ENCODE measurements around the gene RAP1A. TPM values are rescaled to one million over a fixed set of nuclear protein-coding genes. Genes with fewer than 3 reads are reported as not detected.

RAP1A gene
- total RNA-seq, 1 experiment from 2014 or later = 55.2 TPM

DNA sequence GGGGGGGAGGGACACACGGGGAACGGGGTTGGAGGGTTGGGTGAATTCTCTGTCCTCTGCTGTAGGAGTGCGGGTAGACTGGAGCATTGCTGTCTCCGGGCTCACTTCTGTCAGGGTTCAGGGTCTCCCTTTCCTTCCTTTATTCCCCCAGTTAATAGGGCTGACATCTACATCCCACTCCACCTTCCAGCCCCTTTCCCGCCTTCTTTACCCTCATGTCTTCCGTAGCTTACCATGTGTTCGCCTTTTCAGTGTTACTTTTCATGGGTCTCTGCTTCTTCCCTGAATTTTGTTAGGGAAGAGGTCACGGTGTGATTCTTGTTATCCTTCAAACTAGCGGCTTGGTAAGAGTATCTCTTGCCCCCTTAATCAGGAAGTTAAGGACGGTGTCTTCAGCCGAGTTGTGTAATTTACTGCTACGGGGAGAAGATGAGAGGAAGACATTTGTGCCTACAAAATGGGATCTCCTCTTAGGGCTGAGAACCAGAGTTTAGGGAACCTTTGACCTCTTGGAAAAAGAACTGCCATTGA is 917 bp downstream of the RAP1A start:
- TSS peak; percentile 66 for BruUV-seq (replicated peaks)
- H3K36me3 ChIP-seq (ENCODE audit: low read depth) = no peaks in the 10 kb centered on the region
- H3K27me3 ChIP-seq (ENCODE audit: insufficient read depth, low read depth) = no peaks in the 10 kb centered on the region
- no peaks in the 10 kb centered on the region for H3K9me2 ChIP-seq (ENCODE audit: insufficient read depth)
- 0 out of 2 replicates have a peak, but pooled peaks cover 8% of the 10 kb centered on the region for H3F3A ChIP-seq (ENCODE audit: insufficient read depth, low read depth)
- ChIA-PET POLR2A (ENCODE audit: unreplicated experiment) (interaction anchor here (1.0 kb wide), 1 partner anchor 28 kb away, joined by 11 read pairs; no protein-coding TSS in a partner anchor), CTCF (interaction anchor here (1.8 kb wide), 1 partner anchor 113 kb away, joined by 39 read pairs; no protein-coding TSS in a partner anchor)
- peak overlapping the region; percentile 94 for H3K4me2 ChIP-seq
- H2AFZ ChIP-seq = peak overlapping the region; percentile 76
- peak overlapping the region; percentile 69 for H3K4me3 ChIP-seq
- TF ChIP-seq, protein P1, sequence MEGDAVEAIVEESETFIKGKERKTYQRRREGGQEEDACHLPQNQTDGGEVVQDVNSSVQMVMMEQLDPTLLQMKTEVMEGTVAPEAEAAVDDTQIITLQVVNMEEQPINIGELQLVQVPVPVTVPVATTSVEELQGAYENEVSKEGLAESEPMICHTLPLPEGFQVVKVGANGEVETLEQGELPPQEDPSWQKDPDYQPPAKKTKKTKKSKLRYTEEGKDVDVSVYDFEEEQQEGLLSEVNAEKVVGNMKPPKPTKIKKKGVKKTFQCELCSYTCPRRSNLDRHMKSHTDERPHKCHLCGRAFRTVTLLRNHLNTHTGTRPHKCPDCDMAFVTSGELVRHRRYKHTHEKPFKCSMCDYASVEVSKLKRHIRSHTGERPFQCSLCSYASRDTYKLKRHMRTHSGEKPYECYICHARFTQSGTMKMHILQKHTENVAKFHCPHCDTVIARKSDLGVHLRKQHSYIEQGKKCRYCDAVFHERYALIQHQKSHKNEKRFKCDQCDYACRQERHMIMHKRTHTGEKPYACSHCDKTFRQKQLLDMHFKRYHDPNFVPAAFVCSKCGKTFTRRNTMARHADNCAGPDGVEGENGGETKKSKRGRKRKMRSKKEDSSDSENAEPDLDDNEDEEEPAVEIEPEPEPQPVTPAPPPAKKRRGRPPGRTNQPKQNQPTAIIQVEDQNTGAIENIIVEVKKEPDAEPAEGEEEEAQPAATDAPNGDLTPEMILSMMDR (conservative IDR thresholded peaks at IDR 0.05) = no peak
- no peak for TF ChIP-seq EZH2 (IDR thresholded peaks at IDR 0.05; ENCODE audit: low read depth)
- DNase-seq = peak in 1 of 2 experiments; percentile 3
- H3K27ac ChIP-seq = peak overlapping the region; percentile 19; the same call in 1 of the 2 replicates
- intact Hi-C loops (cut with micrococcal nuclease; ENCODE audit: unreplicated experiment) = loop anchor here (5.0 kb wide), 1 partner anchor 78 kb away; no protein-coding TSS in a partner anchor
- no peaks in the 10 kb centered on the region for H3K9me3 ChIP-seq (ENCODE audit: insufficient read depth, low read depth)
- peaks cover 56% of the 10 kb centered on the region for H3K79me2 ChIP-seq (ENCODE audit: low read depth)
- peaks cover 5% of the 10 kb centered on the region; the same call in 1 of the 2 replicates for H4K20me1 ChIP-seq (ENCODE audit: insufficient read depth)
- H3K4me1 ChIP-seq (replicated peaks; ENCODE audit: insufficient read depth) = peaks cover 31% of the 10 kb centered on the region

DNA sequence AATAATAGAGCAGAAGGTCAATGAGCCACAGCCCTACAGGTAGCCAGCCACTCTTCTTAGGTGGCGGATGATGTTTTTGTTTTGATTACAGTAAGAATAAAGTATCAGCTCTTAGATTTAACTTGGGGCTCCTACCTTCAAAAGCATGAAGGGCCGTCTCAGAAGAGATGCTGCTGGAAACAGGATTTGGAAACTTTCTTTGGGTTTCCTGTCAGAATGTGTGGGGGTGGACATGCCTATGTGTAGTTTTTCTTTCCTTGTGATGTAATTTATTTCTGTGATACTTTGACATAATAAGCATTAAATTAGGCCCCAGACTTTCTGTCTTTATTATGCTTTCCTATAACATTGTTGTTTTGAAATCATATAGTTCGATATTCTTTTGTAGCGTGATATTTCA is 1.5 kb downstream of the RAP1A start:
- DNase-seq = no peak
- 0 out of 2 replicates have a peak, but pooled peaks cover 8% of the 10 kb centered on the region for H3F3A ChIP-seq (ENCODE audit: insufficient read depth, low read depth)
- peak overlapping the region; percentile 69 for H3K4me3 ChIP-seq
- no peaks in the 10 kb centered on the region for H3K36me3 ChIP-seq (ENCODE audit: low read depth)
- H3K4me1 ChIP-seq (replicated peaks; ENCODE audit: insufficient read depth) = peaks cover 31% of the 10 kb centered on the region
- no peaks in the 10 kb centered on the region for H3K27me3 ChIP-seq (ENCODE audit: insufficient read depth, low read depth)
- H3K27ac ChIP-seq = no peak overlapping the region
- POLR2A ChIA-PET (ENCODE audit: unreplicated experiment) = no interaction called here
- peak overlapping the region; percentile 94 for H3K4me2 ChIP-seq
- H4K20me1 ChIP-seq (ENCODE audit: insufficient read depth) = peaks cover 9% of the 10 kb centered on the region; the same call in 1 of the 2 replicates
- peaks cover 61% of the 10 kb centered on the region for H3K79me2 ChIP-seq (ENCODE audit: low read depth)
- H3K9me2 ChIP-seq (ENCODE audit: insufficient read depth) = no peaks in the 10 kb centered on the region
- H3K9me3 ChIP-seq (ENCODE audit: insufficient read depth, low read depth) = no peaks in the 10 kb centered on the region
- CTCF ChIA-PET = no interaction called here
- peak overlapping the region; percentile 76 for H2AFZ ChIP-seq
- BruUV-seq (replicated peaks) = no TSS peak
- TF ChIP-seq EZH2 (IDR thresholded peaks at IDR 0.05; ENCODE audit: low read depth) = no peak
- TF ChIP-seq, protein P1 (conservative IDR thresholded peaks at IDR 0.05) = no peak
- intact Hi-C loops (cut with micrococcal nuclease; ENCODE audit: unreplicated experiment) = loop anchor here (5.0 kb wide), 1 partner anchor 79 kb away; no protein-coding TSS in a partner anchor

DNA sequence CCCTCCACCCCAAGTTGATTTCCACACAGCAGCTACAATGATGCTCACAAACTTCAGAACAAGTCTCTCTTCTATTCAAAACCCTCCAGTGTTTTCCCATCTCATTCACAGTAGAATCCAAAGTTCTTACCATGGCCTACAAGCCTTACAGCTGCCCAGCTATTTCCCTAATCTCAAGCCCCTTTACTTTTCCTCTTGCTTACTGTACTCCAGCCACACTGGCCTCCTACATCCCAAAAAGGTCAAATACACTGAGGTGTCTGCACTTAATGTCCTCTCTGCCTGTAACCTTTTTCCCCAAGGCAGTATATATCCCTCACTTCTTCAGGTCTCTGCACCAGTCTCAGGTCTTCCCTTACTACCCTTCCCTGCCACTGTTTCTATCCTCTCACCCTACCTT is 2.6 kb downstream of the RAP1A start:
- H3K79me2 ChIP-seq (ENCODE audit: low read depth) = peaks cover 72% of the 10 kb centered on the region
- no peak for TF ChIP-seq EZH2 (IDR thresholded peaks at IDR 0.05; ENCODE audit: low read depth)
- TF ChIP-seq, protein P1 (conservative IDR thresholded peaks at IDR 0.05) = no peak
- H3K27me3 ChIP-seq (ENCODE audit: insufficient read depth, low read depth) = no peaks in the 10 kb centered on the region
- no peak for DNase-seq
- 0 out of 2 replicates have a peak, but pooled peaks cover 8% of the 10 kb centered on the region for H3F3A ChIP-seq (ENCODE audit: insufficient read depth, low read depth)
- H3K4me1 ChIP-seq (replicated peaks; ENCODE audit: insufficient read depth) = peaks cover 31% of the 10 kb centered on the region
- no TSS peak for BruUV-seq (replicated peaks)
- H3K4me2 ChIP-seq = peak overlapping the region; percentile 2; the same call in 1 of the 2 replicates
- H4K20me1 ChIP-seq (ENCODE audit: insufficient read depth) = peaks cover 12% of the 10 kb centered on the region; the same call in 1 of the 2 replicates
- H3K4me3 ChIP-seq = no peak overlapping the region
- no peaks in the 10 kb centered on the region for H3K9me3 ChIP-seq (ENCODE audit: insufficient read depth, low read depth)
- CTCF ChIA-PET = interaction anchor here (1.0 kb wide), 1 partner anchor 23 kb away, joined by 3 read pairs; no protein-coding TSS in a partner anchor
- intact Hi-C loops (cut with micrococcal nuclease; ENCODE audit: unreplicated experiment) = loop anchor here (5.0 kb wide), 1 partner anchor 80 kb away; no protein-coding TSS in a partner anchor
- POLR2A ChIA-PET (ENCODE audit: unreplicated experiment) = no interaction called here
- H3K36me3 ChIP-seq (ENCODE audit: low read depth) = no peaks in the 10 kb centered on the region
- no peaks in the 10 kb centered on the region for H3K9me2 ChIP-seq (ENCODE audit: insufficient read depth)
- H3K27ac ChIP-seq = no peak overlapping the region
- H2AFZ ChIP-seq = no peak overlapping the region

Data from PC-9 (cell line).